PC-9 (cell line): ENCODE data around the gene BCAS3. TPM values are rescaled to one million over a fixed set of nuclear protein-coding genes. Genes with fewer than 3 reads are reported as not detected.

Experiments
- BruUV-seq: library from RNA; stranded (reverse); fragments of 400-500 nt; replicated peaks from 2 replicates; lab custom pipeline; 2021; lab: Mats Ljungman, UMichigan
- CTCF ChIA-PET: fragments of 300-600 bp; sonication (Branson Sonifier 250); formaldehyde crosslinking; loops from one replicate; lab custom pipeline; 2022; ENCODE audit warnings: antibody characterized with exemption; lab: Charles Lee
- POLR2A ChIA-PET: fragments of 300-600 bp; sonication (Branson Sonifier 250); formaldehyde crosslinking; loops from one replicate; lab custom pipeline; 2022; ENCODE audit warnings: antibody characterized with exemption; ENCODE audit not compliant: unreplicated experiment; lab: Charles Lee
- DNase-seq, 2 experiments: peaks; one replicate each; pipeline versions ENCODE4 v3.0.0 to v3.0.0-alpha.2; 2015 to 2022; ENCODE audit warnings: mixed read lengths in 1 of 2
- H2AFZ ChIP-seq: fragments of 200-600 bp; sonication (generic); 2 replicates; pipeline ENCODE4 v1.8.1; 2017; ENCODE audit warnings: antibody characterized with exemption
- H3F3A ChIP-seq: fragments of 200-600 bp; sonication (generic); 2 replicates; pipeline ENCODE4 v1.8.1; 2017; ENCODE audit warnings: antibody characterized with exemption, mild to moderate bottlenecking, low read depth; ENCODE audit not compliant: insufficient read depth
- H3K27ac ChIP-seq: fragments of 200-600 bp; sonication (generic); 2 replicates; pipeline ENCODE4 v1.6.1; 2016; ENCODE audit warnings: mixed run types
- H3K27me3 ChIP-seq: fragments of 200-600 bp; sonication (generic); 2 replicates; pipeline ENCODE4 v1.6.1; 2016; ENCODE audit warnings: low read depth, mixed run types; ENCODE audit not compliant: insufficient read depth
- H3K36me3 ChIP-seq: fragments of 200-600 bp; sonication (generic); 2 replicates; pipeline ENCODE4 v1.6.1; 2016; ENCODE audit warnings: low read depth, mixed run types
- H3K4me1 ChIP-seq: fragments of 200-600 bp; sonication (generic); replicated peaks from 2 replicates; pipeline ENCODE4 v1.6.1; 2016; ENCODE audit warnings: mixed run types; ENCODE audit not compliant: insufficient read depth
- H3K4me2 ChIP-seq: fragments of 200-600 bp; sonication (generic); 2 replicates; pipeline ENCODE4 v1.6.1; 2017; ENCODE audit warnings: mixed run types
- H3K4me3 ChIP-seq: fragments of 200-600 bp; sonication (generic); 2 replicates; pipeline ENCODE4 v1.6.1; 2016; ENCODE audit warnings: mixed run types
- H3K79me2 ChIP-seq: fragments of 200-600 bp; sonication (generic); 2 replicates; pipeline ENCODE4 v1.6.1; 2017; ENCODE audit warnings: low read depth, mixed run types
- H3K9me2 ChIP-seq: fragments of 200-600 bp; sonication (generic); 2 replicates; pipeline ENCODE4 v1.8.1; 2017; ENCODE audit warnings: mild to moderate bottlenecking; ENCODE audit not compliant: insufficient read depth
- H3K9me3 ChIP-seq: fragments of 200-600 bp; sonication (generic); 2 replicates; pipeline ENCODE4 v1.8.1; 2016; ENCODE audit warnings: low read depth; ENCODE audit not compliant: insufficient read depth
- H4K20me1 ChIP-seq: fragments of 200-600 bp; sonication (generic); 2 replicates; pipeline ENCODE4 v1.8.1; 2017; ENCODE audit not compliant: insufficient read depth
- CTCF ChIP-seq: fragments of 200-600 bp; sonication (generic); conservative IDR thresholded peaks from 2 replicates; pipeline ENCODE4 v1.6.1; 2017; ENCODE audit warnings: mixed run types, antibody characterized with exemption, mild to moderate bottlenecking, moderate library complexity
- EZH2 ChIP-seq: fragments of 200-600 bp; sonication (generic); IDR thresholded peaks from 2 replicates; pipeline ENCODE4 v1.8.0; 2017; ENCODE audit warnings: antibody characterized with exemption, low read depth
- intact Hi-C: fragments of 100-400 bp; cut with micrococcal nuclease; formaldehyde crosslinking; loops from one replicate; pipeline ENCODE4 v1.10.0; 2022; ENCODE audit not compliant: unreplicated experiment
- total RNA-seq: library from RNA; stranded (reverse); gene quantifications from 2 replicates; pipeline ENCODE4 v1.2.3, GENCODE V29; 2021

Gene BCAS3
- total RNA-seq, 1 experiment from 2014 or later = 26.0 TPM

- intact Hi-C loops = no loop called here
- Histone ChIP-seq H3K27me3 (no peaks in the 10 kb centered on the region), H4K20me1 (no peaks in the 10 kb centered on the region), H3K4me2 (no peak overlapping the region), H3K9me3 (no peaks in the 10 kb centered on the region), H2AFZ (no peak overlapping the region), H3K79me2 (no peaks in the 10 kb centered on the region), H3K4me3 (no peak overlapping the region), H3K4me1 (no peaks in the 10 kb centered on the region), H3K9me2 (no peaks in the 10 kb centered on the region), H3K27ac (no peak overlapping the region), H3F3A (no peaks in the 10 kb centered on the region), H3K36me3 (no peaks in the 10 kb centered on the region)
- POLR2A ChIA-PET = no interaction called here
- no peak for DNase-seq
- no TSS peak for BruUV-seq
- CTCF ChIA-PET = interaction anchor here (0.6 to 0.7 kb wide), 2 partner anchors 29 to 1076 kb away, joined by 4 to 8 read pairs; no protein-coding TSS in a partner anchor
- TF ChIP-seq CTCF = no peak
- TF ChIP-seq EZH2 = no peak
Measured at GRCh38 chr17:61018938-61019337, 341.3 kb downstream of the BCAS3 start.

- Histone ChIP-seq H3K9me2 (no peaks in the 10 kb centered on the region), H3F3A (no peaks in the 10 kb centered on the region), H3K79me2 (no peaks in the 10 kb centered on the region), H3K9me3 (no peaks in the 10 kb centered on the region), H3K4me3 (no peak overlapping the region), H3K27ac (no peak overlapping the region), H3K27me3 (no peaks in the 10 kb centered on the region), H2AFZ (no peak overlapping the region), H3K36me3 (no peaks in the 10 kb centered on the region), H4K20me1 (no peaks in the 10 kb centered on the region), H3K4me2 (no peak overlapping the region), H3K4me1 (no peaks in the 10 kb centered on the region)
- BruUV-seq = no TSS peak
- POLR2A ChIA-PET = no interaction called here
- TF ChIP-seq EZH2 (no peak), CTCF (no peak)
- intact Hi-C loops = no loop called here
- CTCF ChIA-PET = no interaction called here
- DNase-seq = no peak
Measured at GRCh38 chr17:61023996-61024395, 346.3 kb downstream of the BCAS3 start.

- intact Hi-C loops = no loop called here
- Histone ChIP-seq H3K4me1 (no peaks in the 10 kb centered on the region), H3K27me3 (no peaks in the 10 kb centered on the region), H3K4me2 (no peak overlapping the region), H2AFZ (no peak overlapping the region), H3K79me2 (no peaks in the 10 kb centered on the region), H4K20me1 (no peaks in the 10 kb centered on the region), H3K27ac (no peak overlapping the region), H3K9me2 (no peaks in the 10 kb centered on the region), H3K4me3 (no peak overlapping the region), H3K9me3 (no peaks in the 10 kb centered on the region), H3F3A (no peaks in the 10 kb centered on the region), H3K36me3 (no peaks in the 10 kb centered on the region)
- DNase-seq = no peak
- TF ChIP-seq EZH2 = no peak
- no peak for TF ChIP-seq CTCF
- POLR2A ChIA-PET = interaction anchor here (0.7 kb wide), 1 partner anchor 149 kb away, joined by 19 read pairs; no protein-coding TSS in a partner anchor
- no TSS peak for BruUV-seq
- CTCF ChIA-PET = interaction anchor here (0.8 kb wide), 1 partner anchor 45 kb away, joined by 3 read pairs; no protein-coding TSS in a partner anchor
Measured at GRCh38 chr17:61026818-61027217, 349.2 kb downstream of the BCAS3 start.
